Mammary epithelial cell (primary cell): Measurements from ENCODE around the gene KCNIP4.

Experiments
- EZH2 ChIP-seq: IDR thresholded peaks from 2 replicates; pipeline ENCODE4 v1.6.1; 2012; ENCODE audit warnings: low read length, inconsistent platforms, borderline replicate concordance
- TF ChIP-seq, protein P1 (sequence below), 2 donors: IDR thresholded peaks in 1 of 2; conservative IDR thresholded peaks in 1 of 2; 2 replicates each; pipeline ENCODE4 v1.5.1; 2011 to 2012; ENCODE audit warnings: inconsistent platforms in 2 of 2, low read length in 2 of 2, mild to moderate bottlenecking in 2 of 2, control low read depth in 1 of 2, low read depth in 1 of 2; ENCODE audit not compliant: insufficient read depth in 1 of 2; ENCODE audit errors: extremely low read depth in 1 of 2

DNA sequence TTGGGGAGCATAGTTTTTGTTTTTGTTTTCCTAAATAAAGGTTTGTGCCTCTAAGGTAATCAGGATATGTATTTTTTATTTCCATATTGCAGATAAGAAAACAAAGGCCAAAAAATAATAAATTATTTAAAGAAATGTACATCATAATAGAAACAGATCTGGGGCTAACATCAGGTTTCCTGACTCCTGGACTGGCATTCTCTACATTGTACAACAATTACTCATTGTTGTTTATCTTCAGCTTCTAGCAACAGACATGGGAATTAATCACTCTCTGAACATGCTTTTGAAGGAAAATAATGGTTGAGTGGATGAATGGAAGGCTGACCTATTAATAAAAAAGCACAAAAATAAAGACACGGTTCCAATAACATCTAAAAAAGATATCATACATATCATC, 146.2 kb downstream of the KCNIP4 start:
- TF ChIP-seq, protein P1, sequence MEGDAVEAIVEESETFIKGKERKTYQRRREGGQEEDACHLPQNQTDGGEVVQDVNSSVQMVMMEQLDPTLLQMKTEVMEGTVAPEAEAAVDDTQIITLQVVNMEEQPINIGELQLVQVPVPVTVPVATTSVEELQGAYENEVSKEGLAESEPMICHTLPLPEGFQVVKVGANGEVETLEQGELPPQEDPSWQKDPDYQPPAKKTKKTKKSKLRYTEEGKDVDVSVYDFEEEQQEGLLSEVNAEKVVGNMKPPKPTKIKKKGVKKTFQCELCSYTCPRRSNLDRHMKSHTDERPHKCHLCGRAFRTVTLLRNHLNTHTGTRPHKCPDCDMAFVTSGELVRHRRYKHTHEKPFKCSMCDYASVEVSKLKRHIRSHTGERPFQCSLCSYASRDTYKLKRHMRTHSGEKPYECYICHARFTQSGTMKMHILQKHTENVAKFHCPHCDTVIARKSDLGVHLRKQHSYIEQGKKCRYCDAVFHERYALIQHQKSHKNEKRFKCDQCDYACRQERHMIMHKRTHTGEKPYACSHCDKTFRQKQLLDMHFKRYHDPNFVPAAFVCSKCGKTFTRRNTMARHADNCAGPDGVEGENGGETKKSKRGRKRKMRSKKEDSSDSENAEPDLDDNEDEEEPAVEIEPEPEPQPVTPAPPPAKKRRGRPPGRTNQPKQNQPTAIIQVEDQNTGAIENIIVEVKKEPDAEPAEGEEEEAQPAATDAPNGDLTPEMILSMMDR (conservative IDR thresholded peaks at IDR 0.05 in 1 of 2, IDR thresholded peaks at IDR 0.05 in 1 of 2; ENCODE audit: extremely low read depth in 1 of 2, insufficient read depth in 1 of 2, low read depth in 1 of 2, low read length in 2 of 2), result no peak
- no peak for TF ChIP-seq EZH2
